Activated gamma-delta T cell treated with Interleukin-2 at 50 U/mL for 16 hours (primary cell): ENCODE results near the gene GAREM2.

Experiments
- DNase-seq: peaks from one replicate; pipeline ENCODE4 v3.0.0-alpha.2; 2020

The GAREM2 gene

DNA sequence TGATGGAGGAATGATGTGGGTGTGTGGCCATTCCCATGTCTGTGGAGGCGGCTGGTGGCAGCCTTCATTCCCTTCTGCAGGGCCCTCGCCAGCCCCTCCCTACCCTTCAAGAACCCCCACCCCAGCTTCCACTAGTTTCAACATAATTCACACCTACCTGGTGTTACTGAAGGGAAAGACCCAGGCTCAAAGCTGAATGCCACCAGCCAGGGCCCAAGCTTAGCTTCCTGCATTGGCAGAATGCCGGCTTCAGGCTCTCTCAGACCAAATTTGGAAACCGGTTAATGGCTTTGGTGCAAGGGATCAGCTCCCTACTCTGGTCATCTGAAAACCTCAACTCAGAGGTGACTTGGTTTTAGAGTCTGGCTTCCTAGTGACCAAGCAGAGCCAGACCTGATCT lies 16.9 kb downstream of the GAREM2 start:
- no peak for DNase-seq

- no peak for DNase-seq
These were observed 17.5 kb downstream of the GAREM2 start for GRCh38 chr2:26190369-26190768.

DNA sequence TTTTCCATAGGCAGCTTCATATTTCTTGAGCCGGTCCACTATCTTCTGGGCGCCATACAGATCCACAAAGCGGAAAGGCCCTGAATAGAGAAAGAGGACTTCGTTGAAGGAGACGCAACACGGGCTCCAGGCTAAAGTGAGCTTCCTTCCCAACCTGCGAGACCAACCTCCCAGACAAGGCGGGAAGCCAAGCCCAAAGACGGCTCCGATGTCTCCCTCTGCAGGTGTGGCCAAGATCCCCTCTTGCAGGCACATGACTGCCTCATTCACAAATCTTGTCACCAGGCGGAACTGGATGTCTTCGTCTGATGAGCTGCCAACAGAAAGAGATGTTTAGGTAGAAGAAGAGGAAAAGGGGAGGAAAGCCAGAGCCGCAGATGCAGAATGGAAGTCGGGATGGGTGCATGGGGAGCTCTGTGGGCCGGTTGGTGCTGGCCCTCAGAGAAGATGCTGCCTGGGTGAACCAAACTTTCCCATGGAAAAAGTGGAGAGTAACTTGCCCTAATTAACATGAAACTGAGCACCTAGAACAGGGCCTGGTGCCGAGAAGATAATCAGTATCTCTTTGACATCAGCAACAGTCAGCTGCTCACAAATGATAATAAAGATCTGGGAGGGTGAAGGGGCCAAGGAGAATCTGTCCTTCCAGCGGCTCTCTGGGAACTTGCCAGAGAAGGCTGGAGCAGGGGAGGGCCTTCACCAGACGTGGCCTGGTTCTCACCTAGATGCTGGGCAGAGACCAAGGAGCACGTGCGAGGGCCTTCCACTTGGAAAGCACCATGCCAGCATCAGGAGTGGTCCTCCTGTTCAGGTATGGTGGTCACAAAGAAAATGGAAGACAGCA lies 18.6 kb downstream of the GAREM2 start:
- no peak for DNase-seq

- DNase-seq: no peak
These were observed 20.8 kb downstream of the GAREM2 start for GRCh38 chr2:26193578-26194231.

DNA sequence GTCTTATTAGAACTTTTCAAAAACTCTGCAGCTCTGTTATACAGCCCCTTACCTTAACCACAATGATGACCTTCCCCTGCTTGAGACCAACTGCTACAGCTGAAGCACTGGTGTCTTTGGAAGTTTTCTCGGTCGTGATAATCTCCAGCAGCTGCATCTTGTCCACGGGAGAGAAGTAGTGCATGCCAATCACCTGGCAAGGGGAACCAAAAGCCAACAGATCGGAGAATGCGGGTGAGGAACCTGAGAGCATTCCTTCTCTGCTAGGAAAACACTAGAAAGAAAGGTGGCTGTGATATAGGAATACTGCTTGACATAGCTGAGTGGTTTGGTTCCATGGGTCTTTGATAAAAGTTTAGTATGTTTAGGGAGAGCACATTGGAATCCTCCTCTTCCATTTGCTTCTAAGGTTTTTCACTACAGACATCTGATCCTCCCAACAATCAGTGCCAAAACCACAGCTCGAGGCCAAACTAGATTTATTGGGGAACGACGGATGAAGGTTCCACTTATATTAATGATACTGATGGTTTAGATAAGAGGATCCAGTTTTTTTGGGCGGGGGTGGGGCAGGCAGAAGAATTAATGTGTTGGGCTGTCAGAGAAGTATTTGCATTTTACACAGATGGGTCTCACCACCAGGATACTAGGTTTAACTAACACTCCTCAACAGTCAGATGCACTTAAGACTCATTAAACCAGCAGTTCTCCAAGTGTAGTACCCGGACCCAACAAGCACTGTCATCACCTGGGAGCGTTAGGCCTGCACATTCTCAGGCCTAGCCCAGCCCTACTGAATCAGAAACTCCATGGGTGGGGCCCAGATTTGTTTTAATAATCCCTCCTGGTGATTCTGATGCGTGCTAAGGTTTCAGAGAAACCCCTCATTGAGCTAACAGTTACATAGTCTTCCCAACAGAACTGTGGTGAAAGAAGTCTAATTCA lies 22.4 kb downstream of the GAREM2 start:
- no peak for DNase-seq

DNA sequence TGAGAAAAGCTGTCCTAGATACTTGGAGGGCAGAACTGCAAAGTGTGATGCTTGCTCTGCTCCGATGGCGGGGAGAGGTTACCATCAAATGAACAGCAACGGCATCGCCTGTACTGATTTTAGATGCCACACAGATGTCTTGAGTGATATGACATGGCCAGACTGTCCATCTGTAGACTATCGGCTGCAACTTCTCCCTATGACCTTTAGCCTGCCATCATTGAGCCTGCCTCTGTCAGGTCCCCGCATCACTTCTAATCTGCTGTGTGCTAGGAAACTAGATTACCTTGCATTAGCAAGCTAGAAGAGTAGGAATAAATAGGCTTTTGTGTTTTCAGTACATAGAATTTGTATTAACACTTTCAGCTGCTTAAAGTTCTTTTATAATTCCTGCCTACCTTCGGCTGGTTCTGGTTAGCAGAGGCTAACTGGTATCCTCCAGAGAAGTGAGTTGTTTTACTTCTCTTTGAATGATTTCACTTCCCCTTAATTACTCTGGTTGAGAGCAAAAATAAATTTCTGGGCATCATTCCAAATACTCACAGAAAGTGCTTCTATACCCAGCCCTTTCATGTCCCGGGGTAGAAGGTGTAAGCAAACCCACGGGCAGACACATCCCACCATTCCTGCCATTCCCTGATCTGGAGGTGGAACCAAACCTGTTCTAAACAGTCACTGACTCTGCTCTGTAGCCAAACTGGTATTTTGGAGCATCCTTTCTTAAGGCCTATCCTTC lies 24.0 kb downstream of the GAREM2 start:
- no peak for DNase-seq

DNA sequence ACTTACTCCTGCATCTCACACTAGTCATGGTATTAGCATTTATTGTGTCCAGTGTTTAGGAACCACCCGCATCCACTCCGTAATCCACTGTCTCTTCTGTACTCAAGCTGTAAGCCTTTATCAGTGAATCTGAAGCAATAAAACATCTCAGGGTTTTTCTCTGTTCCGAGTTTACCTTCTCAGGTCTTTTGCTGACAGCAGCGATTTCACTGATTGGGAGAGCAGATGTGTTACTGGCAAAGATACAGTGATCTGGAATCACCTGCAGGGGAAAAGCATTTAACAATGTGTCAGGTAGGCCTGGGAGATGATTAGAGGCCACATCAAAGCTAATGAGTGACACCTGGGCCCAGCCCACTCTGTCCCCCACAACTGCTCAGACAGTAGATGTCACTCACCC lies 24.6 kb downstream of the GAREM2 start:
- no peak for DNase-seq

- DNase-seq: no peak
These were observed 30.1 kb downstream of the GAREM2 start for GRCh38 chr2:26202981-26203490.

- DNase-seq: no peak
These were observed 31.0 kb downstream of the GAREM2 start for GRCh38 chr2:26203906-26204305.

DNA sequence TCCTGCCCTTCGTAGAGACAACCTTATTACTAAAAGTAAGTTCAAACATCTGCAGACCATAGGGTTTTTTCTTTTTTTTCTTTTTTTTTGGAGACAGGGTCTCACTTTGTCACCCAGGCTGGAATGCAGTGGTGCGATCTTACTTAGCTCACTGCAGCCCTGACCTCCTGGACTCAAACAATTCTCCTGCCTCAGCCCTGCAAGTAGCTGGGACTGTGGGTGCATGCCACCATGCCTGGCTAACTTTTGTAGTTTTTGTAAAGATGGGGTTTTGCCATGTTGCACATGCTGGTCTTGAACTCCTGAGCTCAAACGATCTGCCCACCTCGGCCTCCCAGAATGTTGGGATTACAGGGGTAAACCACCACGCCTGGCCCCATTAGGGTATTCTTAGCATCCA lies 39.1 kb downstream of the GAREM2 start:
- no peak for DNase-seq

DNA sequence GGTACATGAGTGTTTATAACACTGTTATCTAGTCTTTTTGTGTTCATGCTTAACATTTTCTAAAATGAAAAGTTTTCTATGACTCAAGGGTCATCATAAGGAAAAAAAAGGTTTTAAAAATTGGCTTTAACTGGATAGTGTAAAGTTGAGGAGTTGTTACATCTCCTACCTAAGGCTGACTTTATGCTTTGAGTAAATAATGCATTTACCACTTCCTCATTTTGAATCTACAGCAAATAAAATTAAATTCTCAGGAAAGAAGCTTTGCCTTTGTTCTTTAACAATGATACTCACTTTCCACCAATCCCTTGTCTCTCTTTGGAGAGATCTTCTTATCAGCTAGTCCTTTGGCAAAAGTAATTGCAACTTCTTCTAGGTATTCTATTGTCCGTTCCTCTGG lies 41.9 kb downstream of the GAREM2 start:
- DNase-seq: no peak

DNA sequence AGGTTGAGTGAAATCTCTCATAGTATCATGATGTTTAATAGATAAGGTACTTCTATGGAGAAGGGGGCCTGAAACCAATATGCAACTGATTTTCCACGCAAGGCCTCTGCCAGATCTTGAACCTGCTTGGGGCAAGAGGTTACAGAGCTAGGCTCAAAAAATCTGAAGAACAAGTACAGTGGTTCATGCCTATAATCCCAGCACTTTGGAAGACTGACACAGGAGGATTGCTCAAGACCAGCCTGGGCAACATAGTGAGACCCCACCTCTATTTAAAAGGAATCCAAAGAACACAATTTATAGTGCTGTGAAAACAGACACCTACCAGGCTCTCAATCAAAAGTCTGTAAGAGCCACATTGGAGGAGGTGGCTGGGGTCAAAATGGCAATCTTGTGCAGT lies 42.9 kb downstream of the GAREM2 start:
- DNase-seq: no peak

DNA sequence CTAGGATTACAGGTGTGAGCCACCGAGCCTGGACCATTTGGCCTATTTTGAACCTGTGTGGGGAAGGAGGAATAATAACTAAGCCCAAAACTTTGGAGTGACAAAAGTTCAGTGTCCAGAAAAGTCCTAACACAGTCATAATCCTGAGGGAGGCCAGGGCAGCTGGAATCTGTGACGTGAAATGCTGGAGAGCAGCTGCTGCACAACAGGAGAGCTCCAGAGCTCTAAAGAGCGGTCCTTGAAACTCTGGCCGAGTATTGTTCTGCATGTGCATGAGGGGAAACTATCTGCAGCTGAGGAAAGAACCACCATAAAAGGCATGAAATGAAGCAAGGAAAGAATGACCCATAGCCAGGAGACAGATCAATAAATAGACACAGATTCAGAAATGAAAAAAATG lies 43.7 kb downstream of the GAREM2 start:
- no peak for DNase-seq

DNA sequence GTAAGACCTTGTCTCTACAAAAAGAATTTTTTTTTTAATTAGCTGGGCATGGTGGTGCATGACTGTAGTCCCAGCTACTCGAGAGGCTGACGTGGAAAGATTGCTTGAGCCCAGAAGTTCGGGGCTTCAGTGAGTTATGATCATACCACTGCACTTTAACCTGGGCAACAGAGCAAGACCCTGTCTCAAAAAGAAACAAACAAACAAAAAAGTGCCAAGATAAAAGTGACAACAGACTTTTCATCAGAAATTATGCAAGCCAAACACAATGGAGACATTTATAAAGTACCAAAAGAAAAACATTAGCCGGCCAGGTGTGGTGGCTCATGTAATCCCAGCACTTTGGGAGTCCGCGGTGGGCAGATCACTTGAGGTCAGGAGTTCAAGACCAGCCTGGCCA lies 44.8 kb downstream of the GAREM2 start:
- DNase-seq: no peak

- no peak for DNase-seq
These were observed 50.1 kb downstream of the GAREM2 start for GRCh38 chr2:26223018-26223417.

- no peak for DNase-seq
These were observed 51.2 kb downstream of the GAREM2 start for GRCh38 chr2:26224095-26224494.

GRCh38 chr2:26229595-26229994 lies 56.7 kb downstream of the GAREM2 start:
- no peak for DNase-seq

DNA sequence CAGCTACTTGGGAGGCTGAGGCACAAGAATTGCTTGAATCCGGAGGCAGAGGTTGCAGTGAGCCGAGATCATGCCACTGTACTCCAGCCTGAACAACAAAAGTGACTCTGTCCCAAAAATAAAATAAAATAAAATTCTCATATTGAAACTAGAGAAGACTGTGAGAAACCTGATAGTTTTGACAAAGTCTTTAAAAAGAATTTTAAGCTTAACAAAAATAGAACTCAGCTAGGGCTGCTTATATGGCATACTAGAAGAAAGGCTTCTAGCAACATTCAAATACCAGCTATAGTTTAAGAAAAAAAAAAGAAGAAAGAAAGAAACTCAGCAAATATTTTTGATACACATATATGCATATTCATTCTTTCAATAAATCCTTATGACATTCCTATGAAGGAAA lies 57.9 kb downstream of the GAREM2 start:
- DNase-seq: no peak

- DNase-seq: no peak
These were observed 62.2 kb downstream of the GAREM2 start for GRCh38 chr2:26235089-26235488.

GRCh38 chr2:26237868-26238267 lies 65.0 kb downstream of the GAREM2 start:
- no peak for DNase-seq

- no peak for DNase-seq
These were observed 65.5 kb downstream of the GAREM2 start for GRCh38 chr2:26238311-26238958.
